ENCODE data around the gene CTTNBP2. TPM values are rescaled to one million over a fixed set of nuclear protein-coding genes. Genes with fewer than 3 reads are reported as not detected.

Gene CTTNBP2
- total RNA-seq, 1 experiment from 2014 or later, result 17.6 TPM

GRCh38 chr7:117841011-117841410 is 32.2 kb downstream of the CTTNBP2 start:
- no peak overlapping the region for H4K91ac ChIP-seq (ENCODE audit: insufficient read length, low read depth, low read length)
- no peak overlapping the region for H3K4ac ChIP-seq (ENCODE audit: low read depth, low read length)
- no peak overlapping the region for H3K14ac ChIP-seq (ENCODE audit: insufficient read depth, low read length)
- H3K27me3 Mint-ChIP-seq (ENCODE audit: low read depth), result no peaks in the 10 kb centered on the region
- no peak overlapping the region for H3K27ac Mint-ChIP-seq
- no peak for DNase-seq
- no peak overlapping the region for H3K4me3 Mint-ChIP-seq
- no peak overlapping the region for H3K27ac ChIP-seq (ENCODE audit: insufficient read length, low read depth, low read length)
- no peak overlapping the region for H3T11ph ChIP-seq (ENCODE audit: low read length)
- H4K8ac ChIP-seq (replicated peaks; ENCODE audit: insufficient read length, low read depth, low read length), result no peak overlapping the region
- TF ChIP-seq CTCF (conservative IDR thresholded peaks at IDR 0.05), result no peak
- H3K36me3 Mint-ChIP-seq (ENCODE audit: insufficient read depth in 1 of 3, low read depth in 3 of 3), result peaks cover 24 to 42% (median 31%) of the 10 kb centered on the region in 3 experiments
- H3K18ac ChIP-seq (ENCODE audit: insufficient read length, low read depth, low read length), result no peak overlapping the region
- peaks cover 3% of the 10 kb centered on the region; the same call in 1 of the 2 replicates for H3K4me1 ChIP-seq (ENCODE audit: insufficient read depth, low read length)
- H2AK5ac ChIP-seq (ENCODE audit: insufficient read length, low read length), result no peak overlapping the region
- no peaks in the 10 kb centered on the region for H3K79me1 ChIP-seq (ENCODE audit: insufficient read depth, low read depth, low read length, poor library complexity, severe bottlenecking)
- H3K23ac ChIP-seq (ENCODE audit: insufficient read length, low read depth, low read length), result no peak overlapping the region
- H3K9me3 Mint-ChIP-seq, result peaks cover 4 to 7% of the 10 kb centered on the region in 2 experiments; a peak in 4 of 5 replicates
- no peaks in the 10 kb centered on the region for H3K9me3 ChIP-seq (ENCODE audit: control insufficient read depth, low read depth, low read length)
- H4K5ac ChIP-seq (ENCODE audit: insufficient read length, low read depth, low read length), result no peak overlapping the region
- peaks cover 10 to 17% of the 10 kb centered on the region in 2 experiments; a peak in 3 of 4 replicates for H3K4me1 Mint-ChIP-seq
- no peak overlapping the region for H2BK12ac ChIP-seq (ENCODE audit: insufficient read length, low read depth, low read length)
- no peaks in the 10 kb centered on the region for H4K20me1 ChIP-seq (ENCODE audit: control insufficient read depth, insufficient read depth, insufficient read length)
- H3K79me2 ChIP-seq (ENCODE audit: insufficient read depth, low read length), result no peaks in the 10 kb centered on the region
- H2BK120ac ChIP-seq (ENCODE audit: low read depth, low read length, poor library complexity, severe bottlenecking), result no peak overlapping the region
- no peaks in the 10 kb centered on the region for H3K27me3 ChIP-seq (ENCODE audit: insufficient read depth, low read length)
- H2AFZ ChIP-seq (ENCODE audit: low read length), result no peak overlapping the region
- H3K9ac ChIP-seq (ENCODE audit: extremely low read depth, insufficient read length, low read length), result no peak overlapping the region
- no peak overlapping the region for H2BK5ac ChIP-seq (ENCODE audit: insufficient read length, low read length)
- no peaks in the 10 kb centered on the region for H3K23me2 ChIP-seq (ENCODE audit: insufficient read length, low read depth, low read length, poor library complexity, severe bottlenecking)
- H2BK20ac ChIP-seq (ENCODE audit: low read depth, low read length, poor library complexity, severe bottlenecking), result no peak overlapping the region
- H3K4me2 ChIP-seq (ENCODE audit: insufficient read depth, insufficient read length, low read length), result no peak overlapping the region
- no peak overlapping the region for H2BK15ac ChIP-seq (ENCODE audit: low read depth, low read length)
- H3K56ac ChIP-seq (ENCODE audit: insufficient read length, low read depth, low read length), result no peak overlapping the region
